ENCODE data around the gene ITGBL1. TPM values are rescaled to one million over a fixed set of nuclear protein-coding genes. Genes with fewer than 3 reads are reported as not detected.

ITGBL1 gene
- total and polyA plus RNA-seq, 2 donors, result 0.38 to 2.7 TPM

- Histone ChIP-seq H3K27me3 (ENCODE audit: control insufficient read depth in 2 of 2, insufficient read depth in 1 of 2, low read length in 1 of 2) (no peaks in the 10 kb centered on the region), H3K36me3 (ENCODE audit: control insufficient read depth in 2 of 2, insufficient read depth in 2 of 2, low read length in 1 of 2) (no peaks in the 10 kb centered on the region), H3K27ac (ENCODE audit: low read depth in 1 of 2, low read length in 1 of 2) (no peak overlapping the region), H3K4me1 (ENCODE audit: control insufficient read depth in 2 of 2, insufficient read depth in 2 of 2, low read length in 2 of 2) (no peaks in the 10 kb centered on the region), H3K9me3 (ENCODE audit: control insufficient read depth in 2 of 2, insufficient read depth in 1 of 2, low read length in 1 of 2) (no peaks in the 10 kb centered on the region), H3K4me3 (ENCODE audit: low read length in 2 of 2) (no peak overlapping the region)
- no peak for DNase-seq (ENCODE audit: low read depth in 6 of 9, low spot score in 9 of 9)
- 71% methylated on average over 4 of the region's 4 CpGs for WGBS
Observed at GRCh38 chr13:101673360-101674105, 221.1 kb downstream of the ITGBL1 start.

GRCh38 chr13:101681834-101682233, 229.4 kb downstream of the ITGBL1 start:
- Histone ChIP-seq H3K27me3 (ENCODE audit: control insufficient read depth in 2 of 2, insufficient read depth in 1 of 2, low read length in 1 of 2) (no peaks in the 10 kb centered on the region), H3K4me1 (ENCODE audit: control insufficient read depth in 2 of 2, insufficient read depth in 2 of 2, low read length in 2 of 2) (no peaks in the 10 kb centered on the region), H3K4me3 (ENCODE audit: low read length in 2 of 2) (no peak overlapping the region), H3K27ac (ENCODE audit: low read depth in 1 of 2, low read length in 1 of 2) (no peak overlapping the region), H3K36me3 (ENCODE audit: control insufficient read depth in 2 of 2, insufficient read depth in 2 of 2, low read length in 1 of 2) (no peaks in the 10 kb centered on the region), H3K9me3 (ENCODE audit: control insufficient read depth in 2 of 2, insufficient read depth in 1 of 2, low read length in 1 of 2) (no peaks in the 10 kb centered on the region)
- no peak for DNase-seq (ENCODE audit: low read depth in 6 of 9, low spot score in 9 of 9)

GRCh38 chr13:101686003-101686402, 233.5 kb downstream of the ITGBL1 start:
- no peaks in the 10 kb centered on the region for H3K4me1 ChIP-seq (ENCODE audit: control insufficient read depth in 2 of 2, insufficient read depth in 2 of 2, low read length in 2 of 2)
- no peaks in the 10 kb centered on the region for H3K9me3 ChIP-seq (ENCODE audit: control insufficient read depth in 2 of 2, insufficient read depth in 1 of 2, low read length in 1 of 2)
- no peak for DNase-seq (ENCODE audit: low read depth in 6 of 9, low spot score in 9 of 9)
- no peaks in the 10 kb centered on the region for H3K36me3 ChIP-seq (ENCODE audit: control insufficient read depth in 2 of 2, insufficient read depth in 2 of 2, low read length in 1 of 2)
- no peak overlapping the region for H3K27ac ChIP-seq (ENCODE audit: low read depth in 1 of 2, low read length in 1 of 2)
- WGBS, result 90% methylated on average over 2 of the region's 2 CpGs
- no peaks in the 10 kb centered on the region for H3K27me3 ChIP-seq (ENCODE audit: control insufficient read depth in 2 of 2, insufficient read depth in 1 of 2, low read length in 1 of 2)
- no peak overlapping the region for H3K4me3 ChIP-seq (ENCODE audit: low read length in 2 of 2)

GRCh38 chr13:101690871-101691270, 238.4 kb downstream of the ITGBL1 start:
- Histone ChIP-seq H3K27ac (ENCODE audit: low read depth in 1 of 2, low read length in 1 of 2) (no peak overlapping the region), H3K9me3 (ENCODE audit: control insufficient read depth in 2 of 2, insufficient read depth in 1 of 2, low read length in 1 of 2) (no peaks in the 10 kb centered on the region), H3K27me3 (ENCODE audit: control insufficient read depth in 2 of 2, insufficient read depth in 1 of 2, low read length in 1 of 2) (no peaks in the 10 kb centered on the region), H3K4me1 (ENCODE audit: control insufficient read depth in 2 of 2, insufficient read depth in 2 of 2, low read length in 2 of 2) (no peaks in the 10 kb centered on the region), H3K36me3 (ENCODE audit: control insufficient read depth in 2 of 2, insufficient read depth in 2 of 2, low read length in 1 of 2) (no peaks in the 10 kb centered on the region), H3K4me3 (ENCODE audit: low read length in 2 of 2) (no peak overlapping the region)
- 71% methylated on average over 2 of the region's 2 CpGs for WGBS
- no peak for DNase-seq (ENCODE audit: low read depth in 6 of 9, low spot score in 9 of 9)

GRCh38 chr13:101691341-101691860, 238.9 kb downstream of the ITGBL1 start:
- H3K27ac ChIP-seq (ENCODE audit: low read depth in 1 of 2, low read length in 1 of 2), result no peak overlapping the region
- H3K36me3 ChIP-seq (ENCODE audit: control insufficient read depth in 2 of 2, insufficient read depth in 2 of 2, low read length in 1 of 2), result no peaks in the 10 kb centered on the region
- no peaks in the 10 kb centered on the region for H3K4me1 ChIP-seq (ENCODE audit: control insufficient read depth in 2 of 2, insufficient read depth in 2 of 2, low read length in 2 of 2)
- H3K27me3 ChIP-seq (ENCODE audit: control insufficient read depth in 2 of 2, insufficient read depth in 1 of 2, low read length in 1 of 2), result no peaks in the 10 kb centered on the region
- DNase-seq (ENCODE audit: low read depth in 6 of 9, low spot score in 9 of 9), result no peak
- H3K9me3 ChIP-seq (ENCODE audit: control insufficient read depth in 2 of 2, insufficient read depth in 1 of 2, low read length in 1 of 2), result no peaks in the 10 kb centered on the region
- 94% methylated on average over 3 of the region's 3 CpGs for WGBS
- H3K4me3 ChIP-seq (ENCODE audit: low read length in 2 of 2), result no peak overlapping the region

DNA sequence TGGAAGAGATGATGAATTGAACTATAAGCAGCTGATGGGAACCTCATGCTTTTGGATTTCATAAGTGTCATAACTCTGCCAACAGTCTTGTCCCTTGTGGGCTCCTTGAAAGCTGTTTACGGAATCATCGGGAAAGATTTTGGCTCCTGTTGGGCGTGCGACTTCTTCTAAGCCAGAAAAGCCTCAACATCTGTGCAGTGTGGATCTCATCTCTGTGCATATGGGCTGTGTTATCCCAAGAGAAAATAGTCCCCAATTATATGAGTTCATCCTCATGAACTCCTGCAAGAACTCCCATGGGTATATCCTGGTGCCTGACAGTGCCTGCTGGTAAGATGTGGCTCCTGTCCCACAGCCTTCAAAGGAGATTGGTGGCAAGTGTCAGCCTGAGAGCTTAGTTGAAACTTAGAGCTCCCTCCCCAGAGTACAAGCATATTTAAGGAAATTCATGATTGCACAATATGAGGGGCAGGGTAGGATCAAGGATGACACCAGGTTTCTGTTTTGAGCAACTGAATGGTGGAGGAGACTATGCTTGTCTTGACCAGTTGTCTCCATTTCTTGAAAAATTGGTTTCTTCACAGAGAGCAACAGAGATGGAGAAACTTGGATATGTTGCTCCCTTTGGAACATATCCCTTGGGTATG, 243.5 kb downstream of the ITGBL1 start:
- H3K36me3 ChIP-seq (ENCODE audit: control insufficient read depth in 2 of 2, insufficient read depth in 2 of 2, low read length in 1 of 2), result no peaks in the 10 kb centered on the region
- H3K27ac ChIP-seq (ENCODE audit: low read depth in 1 of 2, low read length in 1 of 2), result no peak overlapping the region
- no peaks in the 10 kb centered on the region for H3K9me3 ChIP-seq (ENCODE audit: control insufficient read depth in 2 of 2, insufficient read depth in 1 of 2, low read length in 1 of 2)
- no peak overlapping the region for H3K4me3 ChIP-seq (ENCODE audit: low read length in 2 of 2)
- 92% methylated on average over 4 of the region's 4 CpGs for WGBS
- no peaks in the 10 kb centered on the region for H3K27me3 ChIP-seq (ENCODE audit: control insufficient read depth in 2 of 2, insufficient read depth in 1 of 2, low read length in 1 of 2)
- H3K4me1 ChIP-seq (ENCODE audit: control insufficient read depth in 2 of 2, insufficient read depth in 2 of 2, low read length in 2 of 2), result no peaks in the 10 kb centered on the region
- no peak for DNase-seq (ENCODE audit: low read depth in 6 of 9, low spot score in 9 of 9)

DNA sequence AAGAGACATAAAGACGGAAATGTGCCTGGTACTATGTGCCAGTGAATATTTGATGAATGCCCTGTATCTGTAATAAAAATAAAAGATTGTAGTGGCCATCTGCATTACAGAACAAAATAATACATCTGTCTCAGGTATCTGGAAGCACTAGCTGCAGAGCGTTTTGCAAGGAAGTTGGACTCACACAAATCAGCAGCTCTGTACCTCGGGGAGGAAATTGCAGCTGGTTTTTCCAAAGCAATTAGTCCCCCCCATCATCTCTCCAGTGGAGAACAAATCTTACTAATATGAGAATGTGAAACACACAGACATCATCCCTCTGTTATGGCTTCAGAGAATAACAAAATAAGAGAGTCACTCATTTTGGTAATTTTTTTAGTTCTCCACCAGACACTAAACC, 245.3 kb downstream of the ITGBL1 start:
- no peaks in the 10 kb centered on the region for H3K9me3 ChIP-seq (ENCODE audit: control insufficient read depth in 2 of 2, insufficient read depth in 1 of 2, low read length in 1 of 2)
- no peaks in the 10 kb centered on the region for H3K36me3 ChIP-seq (ENCODE audit: control insufficient read depth in 2 of 2, insufficient read depth in 2 of 2, low read length in 1 of 2)
- no peaks in the 10 kb centered on the region for H3K27me3 ChIP-seq (ENCODE audit: control insufficient read depth in 2 of 2, insufficient read depth in 1 of 2, low read length in 1 of 2)
- H3K4me3 ChIP-seq (ENCODE audit: low read length in 2 of 2), result no peak overlapping the region
- WGBS, result 84% methylated on average over 3 of the region's 3 CpGs
- no peak overlapping the region for H3K27ac ChIP-seq (ENCODE audit: low read depth in 1 of 2, low read length in 1 of 2)
- DNase-seq (ENCODE audit: low read depth in 6 of 9, low spot score in 9 of 9), result no peak
- H3K4me1 ChIP-seq (ENCODE audit: control insufficient read depth in 2 of 2, insufficient read depth in 2 of 2, low read length in 2 of 2), result no peaks in the 10 kb centered on the region

DNA sequence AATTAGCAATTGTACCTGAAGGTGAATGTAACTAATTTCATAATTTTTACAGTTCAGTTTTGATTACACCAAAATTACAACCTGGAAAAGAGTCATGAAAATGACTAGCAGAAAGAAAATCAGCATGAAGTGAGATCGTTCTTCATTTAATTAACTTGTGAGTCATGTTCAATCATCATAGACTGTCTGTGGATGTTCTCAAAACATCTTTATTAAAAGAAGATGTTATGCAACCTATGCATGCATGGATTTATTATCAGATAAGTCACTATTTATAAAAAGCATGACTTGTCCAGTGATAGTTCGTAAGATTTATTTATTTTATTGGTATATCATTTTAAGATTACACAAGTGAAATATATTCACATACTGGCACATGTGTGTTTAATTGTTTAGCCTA, 245.9 kb downstream of the ITGBL1 start:
- Histone ChIP-seq H3K4me1 (ENCODE audit: control insufficient read depth in 2 of 2, insufficient read depth in 2 of 2, low read length in 2 of 2) (no peaks in the 10 kb centered on the region), H3K4me3 (ENCODE audit: low read length in 2 of 2) (no peak overlapping the region), H3K27ac (ENCODE audit: low read depth in 1 of 2, low read length in 1 of 2) (no peak overlapping the region), H3K27me3 (ENCODE audit: control insufficient read depth in 2 of 2, insufficient read depth in 1 of 2, low read length in 1 of 2) (no peaks in the 10 kb centered on the region), H3K9me3 (ENCODE audit: control insufficient read depth in 2 of 2, insufficient read depth in 1 of 2, low read length in 1 of 2) (no peaks in the 10 kb centered on the region), H3K36me3 (ENCODE audit: control insufficient read depth in 2 of 2, insufficient read depth in 2 of 2, low read length in 1 of 2) (no peaks in the 10 kb centered on the region)
- 94% methylated on average over 2 of the region's 2 CpGs for WGBS
- DNase-seq (ENCODE audit: low read depth in 6 of 9, low spot score in 9 of 9), result no peak

GRCh38 chr13:101700598-101700997, 248.1 kb downstream of the ITGBL1 start:
- no peak overlapping the region for H3K4me3 ChIP-seq (ENCODE audit: low read length in 2 of 2)
- H3K4me1 ChIP-seq (ENCODE audit: control insufficient read depth in 2 of 2, insufficient read depth in 2 of 2, low read length in 2 of 2), result no peaks in the 10 kb centered on the region
- WGBS, result 83% methylated on average over 3 of the region's 3 CpGs
- no peak for DNase-seq (ENCODE audit: low read depth in 6 of 9, low spot score in 9 of 9)
- H3K9me3 ChIP-seq (ENCODE audit: control insufficient read depth in 2 of 2, insufficient read depth in 1 of 2, low read length in 1 of 2), result no peaks in the 10 kb centered on the region
- no peaks in the 10 kb centered on the region for H3K27me3 ChIP-seq (ENCODE audit: control insufficient read depth in 2 of 2, insufficient read depth in 1 of 2, low read length in 1 of 2)
- no peak overlapping the region for H3K27ac ChIP-seq (ENCODE audit: low read depth in 1 of 2, low read length in 1 of 2)
- no peaks in the 10 kb centered on the region for H3K36me3 ChIP-seq (ENCODE audit: control insufficient read depth in 2 of 2, insufficient read depth in 2 of 2, low read length in 1 of 2)
